ENCODE results near the gene DTWD2. TPM values are rescaled to one million over a fixed set of nuclear protein-coding genes. Genes with fewer than 3 reads are reported as not detected.

DTWD2 gene
- total RNA-seq: 8.0 and 11.6 TPM in 2 replicates

GRCh38 chr5:118987988-118988865, at the start of gene DTWD2:
DTWD2 (minus strand) TSS chr5:118988547; CDS start chr5:118988511, 36 bp downstream.
- no peaks in the 10 kb centered on the region for H3K36me3 ChIP-seq (ENCODE audit: insufficient read depth, low read length)
- DNase-seq (ENCODE audit: insufficient read length, low spot score, missing footprints): peak; percentile 98
- H3K27ac ChIP-seq (ENCODE audit: low read depth, low read length): peak within 1 kb of the TSS; percentile 19
- peak; percentile 73 for TF ChIP-seq CTCF (IDR thresholded peaks at IDR 0.05; ENCODE audit: extremely low read depth, low read depth, low read length)
- peak within 1 kb of the TSS; percentile 91 for H2AFZ ChIP-seq (ENCODE audit: low read length)
- no peaks in the 10 kb centered on the region for H3K9me3 ChIP-seq (ENCODE audit: low read depth, low read length)
- peaks cover 16% of the 10 kb centered on the region for H3K4me1 ChIP-seq (ENCODE audit: insufficient read depth, low read length)
- no peaks in the 10 kb centered on the region for H3K79me2 ChIP-seq (ENCODE audit: insufficient read depth, low read length)
- no peaks in the 10 kb centered on the region for H4K20me1 ChIP-seq (ENCODE audit: insufficient read depth, low read length)
- H3K4me3 ChIP-seq (ENCODE audit: insufficient read depth, low read length): peak within 1 kb of the TSS; percentile 80
- peak within 1 kb of the TSS; percentile 92 for H3K4me2 ChIP-seq (ENCODE audit: insufficient read depth, low read length)
- no peaks in the 10 kb centered on the region for H3K27me3 ChIP-seq (ENCODE audit: insufficient read depth, low read length)

GRCh38 chr5:119037496-119038215, 49.3 kb upstream of the DTWD2 start:
- Histone ChIP-seq H4K20me1 (ENCODE audit: insufficient read depth, low read length) (no peaks in the 10 kb centered on the region), H2AFZ (ENCODE audit: low read length) (no peak overlapping the region), H3K4me1 (ENCODE audit: insufficient read depth, low read length) (peaks cover 11% of the 10 kb centered on the region), H3K9me3 (ENCODE audit: low read depth, low read length) (no peaks in the 10 kb centered on the region), H3K27me3 (ENCODE audit: insufficient read depth, low read length) (no peaks in the 10 kb centered on the region), H3K79me2 (ENCODE audit: insufficient read depth, low read length) (no peaks in the 10 kb centered on the region), H3K36me3 (ENCODE audit: insufficient read depth, low read length) (no peaks in the 10 kb centered on the region), H3K27ac (ENCODE audit: low read depth, low read length) (peak overlapping the region; percentile 37), H3K4me3 (ENCODE audit: insufficient read depth, low read length) (no peak overlapping the region), H3K4me2 (ENCODE audit: insufficient read depth, low read length) (no peak overlapping the region)
- DNase-seq (ENCODE audit: insufficient read length, low spot score, missing footprints): peak; percentile 45
- TF ChIP-seq CTCF (IDR thresholded peaks at IDR 0.05; ENCODE audit: extremely low read depth, low read depth, low read length): no peak

GRCh38 chr5:119036101-119036762, 47.9 kb upstream of the DTWD2 start:
- H3K27me3 ChIP-seq (ENCODE audit: insufficient read depth, low read length): no peaks in the 10 kb centered on the region
- H3K27ac ChIP-seq (ENCODE audit: low read depth, low read length): no peak overlapping the region
- DNase-seq (ENCODE audit: insufficient read length, low spot score, missing footprints): peak; percentile 92
- no peaks in the 10 kb centered on the region for H3K9me3 ChIP-seq (ENCODE audit: low read depth, low read length)
- H2AFZ ChIP-seq (ENCODE audit: low read length): no peak overlapping the region
- H4K20me1 ChIP-seq (ENCODE audit: insufficient read depth, low read length): no peaks in the 10 kb centered on the region
- H3K36me3 ChIP-seq (ENCODE audit: insufficient read depth, low read length): no peaks in the 10 kb centered on the region
- no peak for TF ChIP-seq CTCF (IDR thresholded peaks at IDR 0.05; ENCODE audit: extremely low read depth, low read depth, low read length)
- H3K4me2 ChIP-seq (ENCODE audit: insufficient read depth, low read length): no peak overlapping the region
- H3K4me3 ChIP-seq (ENCODE audit: insufficient read depth, low read length): no peak overlapping the region
- no peaks in the 10 kb centered on the region for H3K79me2 ChIP-seq (ENCODE audit: insufficient read depth, low read length)
- peaks cover 11% of the 10 kb centered on the region for H3K4me1 ChIP-seq (ENCODE audit: insufficient read depth, low read length)

All from osteoblast (primary cell).